Measurements from ENCODE around the gene ZDHHC24.

The ZDHHC24 gene

DNA sequence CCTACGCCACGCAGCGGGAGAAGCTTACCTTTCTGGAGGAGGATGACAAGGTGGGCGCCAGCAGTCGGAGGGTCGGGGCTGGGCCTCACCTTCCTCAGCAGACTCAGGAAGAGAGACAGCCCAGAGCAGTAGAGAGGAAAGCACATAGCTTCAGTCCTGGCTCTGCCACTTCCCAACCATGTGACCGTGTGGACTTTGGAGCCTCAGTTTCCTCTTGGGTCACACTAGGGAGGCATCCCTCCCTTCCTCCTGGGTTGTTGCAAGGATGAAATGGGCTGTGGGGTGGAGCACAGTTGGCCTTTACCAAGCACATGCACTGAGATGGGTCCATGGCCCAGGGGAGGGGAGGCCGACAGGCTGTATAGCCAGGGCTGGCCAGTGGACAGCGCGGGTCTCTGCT, 52.7 kb downstream of the ZDHHC24 start:
- DNase-seq = no peak

DNA sequence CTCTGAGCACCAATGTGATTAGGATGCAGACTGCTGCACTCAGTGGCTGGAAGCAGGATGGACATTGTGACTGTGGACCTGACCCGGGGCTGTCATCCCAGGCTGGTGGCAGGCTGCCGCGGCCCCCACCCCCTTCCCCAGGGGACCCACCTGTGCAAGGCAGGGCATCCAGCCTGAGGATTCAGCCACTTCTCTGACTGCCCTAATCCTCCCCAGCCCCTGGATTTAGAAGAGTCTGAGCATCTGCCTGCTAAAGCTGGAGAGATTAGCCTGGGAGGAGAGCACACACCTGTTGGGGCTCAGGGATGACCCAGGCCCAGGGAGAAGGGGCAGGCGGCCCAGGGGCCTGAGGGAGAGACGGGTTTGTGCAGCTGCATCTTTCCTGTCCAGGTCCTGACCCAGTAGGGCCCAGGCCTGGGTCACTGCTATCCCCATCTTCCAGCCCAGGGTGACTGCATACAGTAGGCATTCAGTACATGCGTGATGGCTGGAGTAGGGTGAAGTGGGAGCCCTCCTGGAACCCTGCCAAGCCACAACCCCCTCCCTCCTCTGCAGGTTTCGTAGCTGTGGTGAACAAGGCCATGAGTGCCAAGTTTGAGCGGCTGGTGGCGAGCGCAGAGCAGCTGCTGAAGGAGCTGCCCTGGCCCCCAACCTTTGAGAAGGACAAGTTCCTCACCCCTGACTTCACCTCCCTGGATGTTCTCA, 53.5 kb downstream of the ZDHHC24 start:
- DNase-seq = no peak

DNA sequence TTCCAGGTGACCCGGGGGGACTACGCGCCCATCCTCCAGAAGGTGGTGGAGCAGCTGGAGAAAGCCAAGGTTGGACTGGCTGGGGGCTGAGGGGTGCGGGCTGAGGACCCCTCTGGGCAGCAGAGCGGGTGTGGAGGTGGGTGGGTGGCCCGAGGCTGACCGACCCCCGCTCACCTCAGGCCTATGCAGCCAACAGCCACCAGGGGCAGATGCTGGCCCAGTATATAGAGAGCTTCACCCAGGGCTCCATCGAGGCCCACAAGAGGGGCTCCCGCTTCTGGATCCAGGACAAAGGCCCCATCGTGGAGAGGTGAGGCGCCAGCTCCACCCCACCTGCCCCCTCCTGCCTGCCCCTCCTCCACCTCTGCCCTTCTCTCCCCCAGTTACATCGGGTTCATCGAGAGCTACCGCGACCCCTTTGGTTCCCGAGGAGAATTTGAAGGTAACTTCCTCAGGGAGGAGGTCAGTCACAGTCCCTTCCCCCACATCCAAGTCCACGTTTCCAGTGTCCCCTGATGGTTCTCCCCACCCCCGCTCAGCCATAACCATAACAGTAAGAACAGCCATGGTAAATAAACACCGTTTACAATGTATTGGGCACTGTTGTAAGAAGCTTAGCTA, 54.4 kb downstream of the ZDHHC24 start:
- DNase-seq = no peak

DNA sequence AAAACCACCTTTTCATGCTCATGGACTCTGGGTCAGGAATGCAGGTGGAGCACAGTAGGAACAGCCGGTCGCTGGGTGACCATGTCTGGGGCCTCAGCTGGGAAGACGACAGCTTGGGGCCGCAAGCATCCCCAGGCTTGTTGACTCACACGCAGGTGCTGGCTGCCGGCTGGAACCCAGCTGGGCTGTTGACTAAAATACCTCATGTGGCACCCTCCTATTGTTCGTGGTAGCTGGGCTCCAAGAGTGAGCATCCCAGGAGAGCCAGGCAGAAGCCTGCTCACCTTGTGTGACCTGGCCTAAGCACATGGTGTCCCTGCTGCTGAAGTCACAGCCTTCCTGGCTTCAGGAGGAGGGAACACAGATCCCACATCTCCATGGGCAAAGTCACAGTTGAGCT, 56.2 kb downstream of the ZDHHC24 start:
- no peak for DNase-seq

DNA sequence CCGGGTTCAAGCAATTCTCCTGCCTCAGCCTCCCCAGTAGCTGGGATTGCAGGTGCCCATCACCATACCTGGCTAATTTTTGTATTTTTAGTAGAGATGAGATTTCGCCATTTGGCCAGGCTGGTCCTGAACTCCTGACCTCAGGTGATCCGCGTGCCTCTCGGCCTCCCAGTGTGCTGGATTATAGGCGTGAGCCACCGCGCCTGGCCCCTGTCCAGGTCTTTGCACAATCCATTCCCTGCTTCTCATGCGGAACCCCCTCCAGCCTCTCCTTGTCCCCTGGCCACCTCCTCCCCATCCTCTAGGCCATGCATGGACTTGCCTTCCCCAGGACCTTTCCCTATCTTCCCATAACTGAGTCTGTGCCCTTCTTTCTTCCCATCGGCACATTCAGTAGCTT, 56.9 kb downstream of the ZDHHC24 start:
- DNase-seq = no peak

DNA sequence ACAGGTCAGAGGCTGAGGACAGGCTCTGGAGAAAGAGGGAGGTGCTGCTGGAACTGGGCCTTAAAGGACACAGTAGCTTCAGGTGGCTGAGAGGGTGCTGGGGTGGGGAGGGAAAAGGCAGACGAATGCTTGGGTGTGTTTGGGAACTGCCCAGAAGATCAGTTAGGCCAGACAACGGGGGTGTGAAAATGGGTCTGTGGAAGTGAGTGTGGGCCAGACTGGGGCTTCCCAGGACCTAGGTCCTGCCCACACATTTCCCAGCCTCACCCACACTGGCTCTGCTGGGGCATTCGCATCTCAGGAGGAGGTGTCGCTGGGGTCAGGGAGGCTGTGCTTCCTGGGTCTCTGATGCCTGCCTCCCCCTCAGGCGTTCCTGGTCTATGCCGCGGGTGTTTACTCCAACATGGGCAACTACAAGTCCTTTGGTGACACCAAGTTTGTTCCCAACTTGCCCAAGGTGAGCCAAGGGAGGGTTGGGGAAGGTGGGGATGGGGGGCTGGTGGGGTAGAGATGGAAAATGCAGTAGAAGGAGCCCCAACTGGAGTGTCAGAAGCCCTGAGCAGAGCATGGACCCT, 61.0 kb downstream of the ZDHHC24 start:
- DNase-seq = no peak

DNA sequence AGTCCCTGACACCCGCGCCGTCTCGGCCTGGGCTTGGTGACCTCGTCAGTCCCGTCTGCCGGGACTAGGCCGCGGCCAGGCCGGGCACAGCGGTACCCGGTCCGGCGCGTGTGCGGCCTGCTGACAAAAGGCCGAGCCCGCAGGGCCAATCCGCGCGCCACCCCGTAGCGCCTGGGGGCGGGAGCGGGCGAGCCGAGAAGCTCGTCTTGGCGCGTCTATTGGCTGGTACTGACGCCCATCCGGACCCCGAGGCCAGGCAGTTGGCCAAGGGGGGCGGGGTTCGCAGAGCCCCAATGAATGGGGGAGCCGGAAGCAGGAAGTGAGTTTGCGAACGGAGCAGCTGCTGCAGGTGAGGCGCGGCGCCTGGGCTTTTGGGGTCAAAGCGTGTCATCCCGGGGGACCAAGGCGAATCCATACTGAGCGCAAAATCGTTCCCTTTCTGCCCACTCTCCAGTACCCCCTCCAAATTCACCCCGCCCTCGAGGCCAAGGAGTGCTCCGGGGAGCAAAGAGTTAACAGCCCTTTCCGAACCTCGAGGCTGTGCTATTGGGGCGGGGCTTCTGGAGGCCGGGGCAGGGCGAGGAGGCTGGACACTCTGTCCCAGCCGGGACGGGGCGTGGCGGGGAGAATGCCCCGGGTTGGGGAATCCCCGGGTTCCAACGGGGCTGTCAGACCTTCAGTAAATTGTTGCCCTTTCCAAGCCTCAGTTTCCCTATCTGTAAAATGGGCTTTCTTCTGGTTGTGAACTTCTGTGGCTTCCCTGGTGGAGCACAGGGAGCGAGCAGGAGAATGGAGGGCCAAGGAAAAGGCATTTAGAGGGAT, 65.5 kb downstream of the ZDHHC24 start, which contains the start of gene DPP3:
Gene DPP3, plus strand, starts transcription at position 318 of the 822 bp plus-strand sequence. CDS start 1,767 bp downstream, outside the sequence.
- peak; percentile 98 for DNase-seq

DNA sequence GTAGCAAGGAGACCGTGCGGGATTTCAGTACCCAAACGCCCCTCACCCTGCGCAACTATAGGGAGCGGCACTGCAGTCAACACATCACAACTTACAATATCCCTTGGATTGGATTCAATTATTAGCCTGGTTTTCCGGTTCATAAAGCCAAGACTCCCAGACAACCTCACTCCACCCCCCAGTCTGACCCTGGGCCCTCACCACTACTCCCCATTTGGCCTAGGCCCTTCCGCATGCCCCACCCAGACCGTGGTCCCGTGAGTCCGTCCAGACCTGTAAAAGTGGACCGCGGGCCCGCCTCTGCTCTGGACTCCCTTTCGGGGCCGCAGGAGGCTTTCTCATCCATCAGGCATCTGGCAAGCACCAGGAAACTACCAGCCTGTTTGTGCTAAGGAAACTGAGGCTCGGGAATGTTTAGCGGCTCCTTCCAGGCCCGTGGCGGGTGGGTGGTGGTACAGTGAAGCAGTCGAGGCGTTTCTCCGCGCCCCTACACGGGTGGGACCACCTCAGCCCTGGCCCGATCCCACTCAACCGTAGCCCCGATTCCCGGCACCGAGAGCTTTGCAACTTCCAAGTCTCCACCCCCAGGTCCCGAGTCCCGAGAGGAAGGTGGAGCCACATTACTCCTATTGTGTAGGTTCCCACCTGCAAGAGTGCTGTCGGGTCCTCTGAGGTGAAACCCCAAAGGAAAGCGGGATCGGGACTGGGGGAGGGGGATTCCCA, 66.3 kb downstream of the ZDHHC24 start:
- DNase-seq = peak; percentile 79

DNA sequence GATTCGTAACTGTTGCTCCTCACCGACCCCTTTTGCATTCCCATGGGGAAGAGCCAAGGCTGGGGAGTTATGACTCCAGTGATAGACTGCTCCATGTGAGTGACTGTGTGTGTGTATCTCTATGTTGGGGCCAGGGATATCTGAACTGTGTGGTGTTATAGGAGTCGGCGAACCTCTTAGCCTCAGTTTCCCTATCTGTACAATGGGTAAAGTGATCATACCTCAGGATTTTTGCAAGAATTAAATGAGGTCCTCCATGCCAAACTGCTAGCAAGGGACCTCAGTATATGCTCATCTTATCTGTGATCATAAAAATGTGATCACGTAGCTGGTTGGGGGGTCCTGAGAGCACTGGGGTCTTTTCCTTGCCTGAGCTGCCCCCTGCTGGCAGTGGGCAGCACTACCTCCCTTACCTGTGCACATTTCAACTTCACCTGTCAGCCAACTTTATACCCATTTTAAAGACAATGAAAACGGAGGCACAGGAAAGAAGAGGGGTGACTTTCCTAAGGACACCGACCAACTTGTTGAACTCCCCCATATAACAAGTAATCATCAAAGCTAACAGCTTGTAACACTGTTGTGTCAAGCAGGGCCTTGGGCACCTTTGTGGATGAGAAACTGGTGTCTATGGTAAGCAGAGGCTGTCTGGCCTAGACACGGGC, 67.0 kb downstream of the ZDHHC24 start:
- peak; percentile 10 for DNase-seq

DNA sequence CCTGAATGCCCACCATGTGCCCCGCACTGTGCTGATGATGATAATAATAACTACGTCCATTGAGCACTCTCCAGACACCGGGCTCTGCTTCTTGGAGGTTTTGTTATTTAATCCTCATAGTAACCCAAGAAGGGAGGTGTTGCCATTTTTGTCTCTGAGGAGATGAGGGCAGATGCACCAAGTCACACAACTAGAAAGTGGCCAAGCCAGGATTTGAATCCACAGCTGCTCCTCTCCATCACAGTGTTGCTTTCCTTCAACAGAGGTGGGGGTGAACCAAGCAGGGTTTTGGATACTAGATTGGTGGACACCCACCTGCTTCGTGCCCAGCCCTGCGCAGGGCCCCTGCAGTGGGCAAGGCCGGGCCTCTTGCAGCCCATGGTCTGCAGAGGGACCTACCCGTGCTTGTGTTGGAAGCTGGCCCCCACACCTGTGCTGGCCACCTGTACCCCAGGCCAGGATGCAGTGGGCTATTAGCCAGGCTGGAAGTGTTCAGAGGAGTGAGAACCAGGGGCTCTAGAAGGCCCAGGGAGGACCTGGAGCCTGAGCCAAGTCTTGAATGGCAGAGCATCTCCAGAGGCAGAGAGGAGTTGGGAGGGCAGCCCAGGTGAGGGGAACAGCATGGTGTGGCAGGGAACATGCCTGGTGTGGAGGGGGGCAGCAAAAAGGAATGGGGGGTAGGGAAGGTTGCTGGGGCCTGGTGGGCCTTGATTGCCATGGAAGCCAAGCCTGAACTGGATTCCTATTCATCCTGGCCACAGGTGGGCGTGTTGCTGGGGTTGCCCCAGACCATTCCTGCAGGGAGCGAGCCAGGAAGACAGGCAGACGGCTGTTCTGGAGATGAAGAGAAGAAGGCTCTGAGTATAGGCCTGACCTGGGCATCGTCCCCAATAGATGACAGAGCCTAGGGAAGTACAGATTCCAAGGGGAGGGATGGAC, 68.3 kb downstream of the ZDHHC24 start:
- no peak for DNase-seq

DNA sequence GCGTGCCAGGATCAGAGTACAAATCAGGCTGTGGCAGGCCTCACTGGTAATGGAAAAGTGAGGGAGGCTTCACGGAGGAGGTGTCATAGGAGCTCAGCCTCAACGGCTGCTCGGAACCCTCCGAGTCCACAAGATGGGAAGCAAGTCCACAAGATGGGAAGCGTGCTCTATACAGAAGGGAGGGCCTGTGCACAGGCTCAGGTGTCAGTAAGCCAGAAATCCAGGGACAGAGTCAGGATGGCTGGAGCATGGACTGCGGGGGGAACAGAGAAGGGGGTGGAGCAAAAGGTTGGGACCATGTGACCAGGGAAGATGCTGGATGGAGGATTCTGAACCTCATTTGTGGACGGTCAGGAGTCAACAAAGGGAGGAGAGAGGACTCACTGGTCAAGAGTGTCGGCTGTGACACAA, 69.0 kb downstream of the ZDHHC24 start:
- DNase-seq = no peak

DNA sequence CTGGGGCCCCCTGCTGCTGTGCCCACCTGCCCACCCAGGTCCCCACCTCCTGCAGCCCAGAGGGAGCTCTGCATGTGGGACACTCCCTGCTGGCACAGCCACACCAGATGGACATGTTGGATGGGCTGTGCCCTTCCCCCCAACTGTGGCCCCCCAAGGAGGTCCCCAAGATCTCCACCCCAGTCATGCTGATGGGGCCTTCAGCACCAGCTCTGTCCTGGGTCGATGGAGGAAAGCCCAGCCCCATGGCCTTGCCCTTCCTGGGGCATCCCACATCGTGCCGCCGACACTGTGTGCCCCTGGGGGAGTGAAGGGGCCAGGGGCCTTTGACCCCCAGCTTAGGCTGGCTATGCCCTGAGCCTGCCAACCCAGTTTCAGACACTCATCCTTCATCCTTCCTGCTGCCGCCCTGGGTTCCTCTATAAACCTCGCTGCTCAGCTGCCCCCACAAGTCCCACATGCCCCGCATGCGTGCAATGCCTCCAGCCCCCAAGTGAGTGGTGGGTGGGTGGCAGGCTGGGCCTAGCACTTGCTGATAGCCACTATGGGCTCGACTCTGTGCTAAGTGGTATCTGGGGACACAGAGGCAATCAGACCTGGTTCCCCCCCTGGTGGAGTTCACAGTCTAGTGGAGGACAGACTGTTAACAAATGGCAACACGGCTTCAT, 69.5 kb downstream of the ZDHHC24 start:
- no peak for DNase-seq

DNA sequence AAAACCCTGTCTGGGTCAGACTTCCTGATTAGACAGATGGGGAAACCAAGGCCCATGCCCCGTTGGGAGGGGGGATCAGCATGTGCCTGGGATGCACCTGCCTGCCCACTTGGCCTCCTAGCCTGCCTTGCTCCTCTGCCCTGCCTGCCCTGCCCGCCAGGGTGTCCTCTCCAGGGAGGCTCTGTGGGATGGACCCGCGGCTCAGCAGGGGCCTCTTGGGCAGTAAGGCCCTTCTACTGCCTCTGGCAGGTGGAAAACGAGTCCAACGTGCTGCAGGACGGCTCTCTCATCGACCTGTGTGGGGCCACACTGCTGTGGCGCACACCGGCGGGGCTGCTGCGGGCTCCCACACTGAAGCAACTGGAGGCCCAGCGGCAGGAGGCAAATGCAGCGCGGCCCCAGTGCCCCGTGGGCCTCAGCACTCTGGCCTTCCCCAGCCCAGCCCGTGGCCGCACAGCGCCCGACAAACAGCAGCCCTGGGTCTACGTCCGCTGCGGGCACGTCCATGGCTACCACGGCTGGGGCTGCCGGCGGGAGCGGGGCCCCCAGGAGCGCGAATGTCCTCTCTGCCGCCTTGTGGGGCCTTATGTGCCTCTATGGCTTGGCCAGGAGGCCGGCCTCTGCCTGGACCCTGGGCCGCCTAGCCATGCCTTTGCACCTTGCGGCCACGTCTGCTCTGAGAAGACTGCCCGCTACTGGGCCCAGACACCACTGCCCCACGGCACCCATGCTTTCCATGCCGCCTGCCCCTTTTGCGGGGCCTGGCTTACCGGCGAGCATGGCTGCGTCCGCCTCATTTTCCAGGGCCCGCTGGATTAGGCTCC, 70.3 kb downstream of the ZDHHC24 start:
- no peak for DNase-seq

DNA sequence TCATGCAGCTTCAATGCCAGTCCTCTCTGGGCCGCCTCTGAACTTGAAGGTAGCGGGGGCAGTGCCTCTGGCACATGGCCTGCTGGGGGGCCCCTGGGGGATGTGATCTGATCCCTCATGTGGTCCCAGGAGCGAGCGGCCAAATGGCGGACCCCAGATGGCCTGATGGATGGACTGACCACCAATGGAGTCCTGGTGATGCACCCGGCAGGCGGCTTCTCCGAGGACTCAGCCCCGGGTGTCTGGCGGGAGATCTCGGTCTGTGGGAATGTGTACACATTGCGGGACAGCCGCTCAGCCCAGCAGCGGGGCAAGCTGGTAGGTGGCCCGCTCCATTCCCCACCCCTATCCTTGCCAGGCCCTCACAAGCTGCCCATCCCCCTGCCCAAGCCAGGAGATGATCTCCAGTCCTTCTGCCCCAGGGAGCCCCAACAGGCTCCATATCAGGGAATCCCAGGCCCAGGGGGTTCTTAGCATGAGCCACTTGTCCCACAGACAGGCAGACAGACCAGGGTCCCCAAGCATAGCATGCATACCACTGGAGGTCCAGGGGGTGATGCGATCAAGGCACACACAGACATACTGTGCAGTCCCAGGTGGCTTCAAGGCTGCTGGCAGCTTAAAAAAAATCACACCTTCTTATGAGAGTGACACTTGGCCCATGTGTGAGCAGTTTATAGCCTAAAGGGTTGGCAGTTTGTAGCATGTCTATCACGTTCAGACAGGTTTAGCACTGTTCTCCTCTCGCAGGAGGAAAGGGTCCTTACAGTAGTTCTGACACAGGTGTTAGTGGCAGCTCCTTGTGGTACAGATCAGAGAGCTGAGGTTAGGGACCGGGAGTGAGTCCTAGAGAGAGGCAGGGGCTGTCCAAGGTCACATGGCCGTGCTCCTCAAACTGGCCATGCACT, 72.0 kb downstream of the ZDHHC24 start:
- DNase-seq = no peak

DNA sequence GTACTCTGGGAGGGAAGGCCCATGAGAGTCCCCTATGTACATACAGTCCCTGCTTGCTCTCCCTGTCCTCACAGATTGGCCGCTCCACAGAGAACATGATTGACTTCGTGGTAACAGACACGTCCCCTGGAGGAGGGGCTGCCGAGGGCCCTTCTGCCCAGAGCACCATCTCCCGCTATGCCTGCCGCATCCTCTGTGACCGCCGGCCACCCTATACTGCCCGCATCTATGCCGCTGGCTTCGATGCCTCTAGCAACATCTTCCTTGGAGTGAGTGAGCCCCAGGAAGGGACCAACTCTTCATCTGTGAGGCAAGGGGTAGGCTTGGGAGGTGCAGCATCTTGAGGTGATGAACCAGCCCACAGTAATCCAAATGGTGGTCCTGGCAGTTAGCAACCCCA, 72.7 kb downstream of the ZDHHC24 start:
- DNase-seq = no peak

DNA sequence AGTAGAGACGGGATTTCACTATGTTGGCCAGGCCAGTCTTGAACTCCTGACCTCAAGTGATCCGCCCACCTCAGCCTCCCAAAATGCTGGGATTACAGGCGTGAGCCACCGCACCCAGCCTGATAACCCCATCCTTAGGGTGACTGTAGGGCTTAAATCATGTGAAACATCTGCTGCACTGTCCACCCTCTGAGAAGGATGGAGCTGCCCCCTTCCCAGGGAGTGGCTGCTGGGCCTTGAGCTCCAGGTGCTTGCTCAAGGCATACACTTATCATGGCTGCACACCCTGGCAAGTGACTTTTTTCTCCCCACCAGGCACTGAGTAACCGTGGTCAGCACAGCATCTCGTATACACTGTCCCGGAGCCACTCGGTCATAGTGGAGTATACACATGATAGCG, 73.8 kb downstream of the ZDHHC24 start:
- no peak for DNase-seq

DNA sequence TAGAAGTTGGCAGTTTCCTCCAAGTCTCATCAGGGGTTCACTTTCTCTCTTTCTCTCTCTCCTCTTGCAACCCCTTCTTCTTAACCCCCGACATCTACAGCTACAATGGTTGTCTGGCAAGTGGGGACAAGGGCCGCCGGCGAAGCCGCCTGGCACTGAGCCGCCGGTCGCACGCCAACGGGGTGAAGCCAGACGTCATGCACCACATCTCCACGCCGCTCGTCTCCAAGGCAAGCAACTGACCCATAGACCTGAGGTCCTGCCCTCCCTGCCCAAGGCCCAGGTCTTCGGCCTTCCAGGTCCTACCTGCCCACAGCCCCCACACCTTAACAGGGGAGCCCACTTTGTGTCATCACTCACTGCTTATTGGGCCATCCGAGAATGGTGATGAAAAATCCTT, 74.7 kb downstream of the ZDHHC24 start:
- DNase-seq = no peak
